Fibroblast of peridontal ligament (primary cell): ENCODE data around the gene SLBP.

Source experiments
- DNase-seq: peaks from one replicate; pipeline ENCODE4 v3.0.0-alpha.2; 2010; ENCODE audit errors: extremely low read depth

The SLBP gene

GRCh38 chr4:1654216-1654955 lies 57.7 kb downstream of the SLBP start:
- no peak for DNase-seq

- DNase-seq, result no peak
These were observed 58.3 kb downstream of the SLBP start for GRCh38 chr4:1653776-1654175.

- DNase-seq, result no peak
These were observed 60.0 kb downstream of the SLBP start for GRCh38 chr4:1652088-1652487.

GRCh38 chr4:1651609-1652008 lies 60.5 kb downstream of the SLBP start:
- DNase-seq, result no peak

- DNase-seq, result no peak
These were observed 63.2 kb downstream of the SLBP start for GRCh38 chr4:1648962-1649361.

- DNase-seq, result no peak
These were observed 64.7 kb downstream of the SLBP start for GRCh38 chr4:1647432-1647831.

GRCh38 chr4:1646690-1647089 lies 65.4 kb downstream of the SLBP start:
- no peak for DNase-seq

GRCh38 chr4:1644891-1645657 lies 67.0 kb downstream of the SLBP start:
- peak; percentile 27 for DNase-seq

- no peak for DNase-seq
These were observed 68.0 kb downstream of the SLBP start for GRCh38 chr4:1643971-1644735.
